Activated gamma-delta T cell (primary cell): ENCODE measurements around the gene RAB11FIP4.
"Not testable (repeated sequence)": the region's sequence is repeated elsewhere in the genome, so short reads cannot be mapped to it uniquely, and the experiment has no call there.

ENCODE experiments used
- DNase-seq: peaks from one replicate; lab custom pipeline; 2025; lab: John Stamatoyannopoulos, UW
- total RNA-seq, 2 donors: gene quantifications; one replicate each; lab custom pipeline; 2026; lab: John Stamatoyannopoulos, UW

The RAB11FIP4 gene, protein sequence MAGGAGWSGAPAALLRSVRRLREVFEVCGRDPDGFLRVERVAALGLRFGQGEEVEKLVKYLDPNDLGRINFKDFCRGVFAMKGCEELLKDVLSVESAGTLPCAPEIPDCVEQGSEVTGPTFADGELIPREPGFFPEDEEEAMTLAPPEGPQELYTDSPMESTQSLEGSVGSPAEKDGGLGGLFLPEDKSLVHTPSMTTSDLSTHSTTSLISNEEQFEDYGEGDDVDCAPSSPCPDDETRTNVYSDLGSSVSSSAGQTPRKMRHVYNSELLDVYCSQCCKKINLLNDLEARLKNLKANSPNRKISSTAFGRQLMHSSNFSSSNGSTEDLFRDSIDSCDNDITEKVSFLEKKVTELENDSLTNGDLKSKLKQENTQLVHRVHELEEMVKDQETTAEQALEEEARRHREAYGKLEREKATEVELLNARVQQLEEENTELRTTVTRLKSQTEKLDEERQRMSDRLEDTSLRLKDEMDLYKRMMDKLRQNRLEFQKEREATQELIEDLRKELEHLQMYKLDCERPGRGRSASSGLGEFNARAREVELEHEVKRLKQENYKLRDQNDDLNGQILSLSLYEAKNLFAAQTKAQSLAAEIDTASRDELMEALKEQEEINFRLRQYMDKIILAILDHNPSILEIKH
- total RNA-seq: 155 to 156 reads per million in 2 donors

DNA sequence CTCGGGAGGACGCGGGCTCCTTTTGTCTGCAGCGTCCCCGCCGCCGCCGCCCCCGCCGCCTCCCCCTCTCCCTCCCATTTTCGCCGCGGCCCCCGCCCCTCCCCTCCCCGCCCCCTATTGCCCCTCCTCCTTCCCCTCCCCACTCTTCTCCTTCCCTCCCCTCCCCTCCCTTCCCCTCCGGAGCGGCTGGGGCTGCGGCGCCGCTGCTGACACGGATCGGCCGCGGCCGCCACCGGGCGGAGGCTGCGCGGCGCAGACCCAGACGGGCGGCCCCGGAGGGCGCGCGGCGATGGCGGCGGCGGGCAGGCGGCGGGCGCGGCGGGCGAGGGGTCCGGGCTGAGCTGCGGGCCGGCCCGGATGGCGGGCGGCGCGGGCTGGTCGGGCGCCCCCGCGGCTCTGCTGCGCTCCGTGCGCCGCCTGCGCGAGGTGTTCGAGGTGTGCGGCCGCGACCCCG, at the start of gene RAB11FIP4:
Gene RAB11FIP4, plus strand, starts transcription at position 180 of the 454 bp plus-strand sequence. Its CDS starts 178 bp downstream, at position 358.
- DNase-seq: no peak

DNA sequence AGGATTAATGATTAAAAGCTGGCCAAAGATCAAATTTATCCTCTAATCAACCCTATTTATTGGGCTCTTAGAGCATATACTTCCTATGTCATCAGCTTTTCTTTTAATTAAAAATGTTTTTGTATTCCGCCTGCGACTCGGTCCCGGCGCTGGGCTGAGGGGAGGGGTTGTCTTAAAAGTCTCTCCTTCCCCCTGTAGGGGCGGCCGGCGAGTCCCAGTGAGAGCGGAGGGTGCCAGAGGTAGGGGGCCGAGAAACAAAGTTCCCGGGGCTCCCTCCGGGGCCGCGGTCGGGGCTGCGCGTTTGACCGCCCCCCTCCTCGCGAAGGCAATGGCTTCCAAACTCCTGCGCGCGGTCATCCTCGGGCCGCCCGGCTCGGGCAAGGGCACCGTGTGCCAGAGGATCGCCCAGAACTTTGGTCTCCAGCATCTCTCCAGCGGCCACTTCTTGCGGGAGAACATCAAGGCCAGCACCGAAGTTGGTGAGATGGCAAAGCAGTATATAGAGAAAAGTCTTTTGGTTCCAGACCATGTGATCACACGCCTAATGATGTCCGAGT, 46.2 kb upstream of the RAB11FIP4 start:
- DNase-seq: not testable (repeated sequence)

DNA sequence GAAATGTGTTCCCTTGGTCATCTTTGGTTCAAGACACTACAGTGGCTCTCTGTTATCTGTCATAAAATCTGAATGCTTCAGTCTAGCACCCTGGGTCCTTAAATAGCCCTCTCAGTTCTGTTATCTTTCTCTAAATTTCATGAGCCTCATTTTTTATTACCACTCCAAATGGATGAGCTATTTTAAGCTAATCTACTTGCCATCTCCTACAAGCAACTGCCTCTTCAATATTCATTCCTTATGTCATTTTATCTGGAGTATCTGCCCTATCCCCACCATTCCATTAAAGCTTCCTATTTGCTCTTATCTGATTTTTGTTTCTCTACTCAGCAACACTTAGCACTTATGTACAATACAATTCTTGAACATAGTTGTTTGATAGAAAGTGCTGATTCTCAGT, 42.0 kb upstream of the RAB11FIP4 start:
- DNase-seq: no peak

DNA sequence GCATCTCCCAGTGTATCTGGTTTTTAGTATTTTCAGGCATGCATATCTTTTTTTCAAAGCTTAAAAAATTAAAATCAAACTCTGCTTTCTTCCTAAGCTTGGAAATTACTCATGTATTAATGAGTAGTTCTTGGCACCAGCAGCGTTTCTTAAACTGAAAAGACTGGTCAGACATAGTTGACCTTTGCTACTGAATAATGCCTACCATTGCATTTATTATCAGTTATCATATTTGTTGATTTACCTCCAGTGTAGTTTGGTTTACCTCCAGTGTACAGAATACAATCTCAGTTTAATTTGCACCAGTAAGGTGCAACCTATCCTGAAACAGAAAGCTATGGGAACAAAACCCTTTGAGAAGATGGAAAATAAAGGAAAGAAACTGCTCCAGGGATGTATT, 35.5 kb upstream of the RAB11FIP4 start:
- DNase-seq: no peak

DNA sequence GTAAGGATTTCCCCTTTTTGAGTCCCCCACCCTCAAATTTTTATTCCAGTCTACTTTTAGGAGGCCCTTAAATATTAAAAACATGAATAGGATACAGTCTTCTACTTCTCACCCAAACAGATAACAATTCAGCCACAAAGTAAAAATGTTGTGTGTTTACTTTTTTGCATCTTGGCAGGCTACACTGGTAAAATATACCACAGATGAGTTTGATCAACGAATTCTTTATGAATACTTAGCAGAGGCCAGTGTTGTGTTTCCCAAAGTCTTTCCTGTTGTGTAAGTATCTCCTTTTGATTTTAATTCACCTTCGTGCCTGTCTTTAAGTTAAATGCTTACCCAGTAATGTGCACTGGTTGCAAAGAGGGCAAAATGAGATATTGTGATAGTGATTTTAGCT, 34.4 kb upstream of the RAB11FIP4 start:
- DNase-seq: no peak

DNA sequence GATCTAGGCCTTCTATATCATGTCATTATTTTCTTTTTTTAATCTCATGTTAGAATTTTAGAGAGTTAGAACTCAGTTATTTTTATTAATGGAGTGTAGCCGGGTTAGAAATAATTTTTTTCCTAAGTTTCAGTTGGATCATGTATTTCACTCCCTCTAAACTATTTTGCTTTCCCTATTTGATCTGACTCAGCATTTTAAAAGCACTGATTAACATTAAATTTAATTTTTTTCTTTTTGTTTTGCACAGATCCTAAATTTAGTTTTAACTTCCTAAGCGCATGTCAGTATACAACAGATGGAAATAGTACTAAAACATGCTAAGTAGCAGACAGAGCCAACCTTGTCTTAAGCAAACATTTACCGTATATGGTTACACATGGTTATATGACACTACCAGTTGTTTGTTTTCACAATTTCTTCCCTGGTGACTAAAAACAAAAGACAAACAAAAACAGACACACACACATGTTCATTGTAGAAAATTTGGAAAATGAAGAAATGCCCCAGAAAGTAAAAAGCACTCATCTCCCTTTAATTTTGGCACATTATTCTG, 33.6 kb upstream of the RAB11FIP4 start:
- DNase-seq: no peak

DNA sequence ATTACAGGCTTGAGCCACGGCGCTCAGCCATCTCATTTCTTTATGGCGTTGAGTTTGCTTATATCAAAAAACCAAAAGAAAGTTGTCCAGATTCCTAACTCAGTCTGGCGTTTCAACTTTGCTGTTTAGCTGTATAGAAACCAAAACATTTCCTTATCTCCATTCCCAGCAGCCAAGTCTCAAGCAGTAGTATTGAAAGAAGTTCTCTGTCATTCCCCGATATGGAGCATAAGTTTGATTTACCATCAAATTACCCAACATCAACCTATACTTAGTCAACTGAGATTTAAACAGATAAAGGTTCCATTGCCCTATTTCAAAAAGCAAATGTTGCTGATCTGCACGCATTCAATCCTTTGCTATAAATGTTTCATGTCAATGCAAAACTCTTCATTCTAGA, 27.5 kb upstream of the RAB11FIP4 start:
- no peak for DNase-seq

DNA sequence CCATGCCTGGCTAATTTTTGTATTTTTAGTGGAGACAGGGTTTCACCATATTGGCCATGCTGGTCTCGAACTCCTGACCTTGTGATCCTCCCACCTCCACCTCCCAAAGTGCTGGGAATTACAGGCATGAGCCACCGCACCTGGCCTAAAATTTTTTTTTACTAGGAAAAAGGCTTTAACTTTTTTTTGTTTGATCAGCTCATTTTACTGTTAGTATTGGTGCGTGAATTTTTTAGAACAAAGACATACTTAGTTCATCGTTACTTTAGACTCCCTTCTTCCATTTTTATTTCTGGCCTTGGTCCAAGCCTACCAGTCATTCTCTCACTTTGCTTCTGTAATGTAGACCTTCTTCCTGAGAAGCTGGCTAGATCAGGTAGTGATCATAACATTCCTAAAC, 25.4 kb upstream of the RAB11FIP4 start:
- DNase-seq: no peak

DNA sequence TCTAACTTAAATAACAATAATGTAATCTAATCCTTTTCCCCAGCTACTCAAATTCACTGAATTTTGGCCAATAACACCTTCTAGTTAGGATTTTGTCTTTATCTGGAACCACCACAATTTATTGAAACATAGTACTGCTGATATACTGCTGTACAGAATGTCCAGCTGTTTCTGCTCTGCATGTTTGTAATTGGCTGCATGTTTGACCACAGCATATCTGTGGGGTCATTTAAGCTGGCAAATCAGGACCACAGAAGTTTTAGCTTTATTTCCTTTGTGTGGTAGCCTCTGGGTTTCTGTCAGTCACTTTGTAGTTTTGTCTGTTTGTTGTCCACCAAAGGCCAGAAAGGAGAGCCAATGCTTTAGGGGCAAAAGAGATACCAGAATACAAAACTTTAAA, 22.2 kb upstream of the RAB11FIP4 start:
- no peak for DNase-seq

DNA sequence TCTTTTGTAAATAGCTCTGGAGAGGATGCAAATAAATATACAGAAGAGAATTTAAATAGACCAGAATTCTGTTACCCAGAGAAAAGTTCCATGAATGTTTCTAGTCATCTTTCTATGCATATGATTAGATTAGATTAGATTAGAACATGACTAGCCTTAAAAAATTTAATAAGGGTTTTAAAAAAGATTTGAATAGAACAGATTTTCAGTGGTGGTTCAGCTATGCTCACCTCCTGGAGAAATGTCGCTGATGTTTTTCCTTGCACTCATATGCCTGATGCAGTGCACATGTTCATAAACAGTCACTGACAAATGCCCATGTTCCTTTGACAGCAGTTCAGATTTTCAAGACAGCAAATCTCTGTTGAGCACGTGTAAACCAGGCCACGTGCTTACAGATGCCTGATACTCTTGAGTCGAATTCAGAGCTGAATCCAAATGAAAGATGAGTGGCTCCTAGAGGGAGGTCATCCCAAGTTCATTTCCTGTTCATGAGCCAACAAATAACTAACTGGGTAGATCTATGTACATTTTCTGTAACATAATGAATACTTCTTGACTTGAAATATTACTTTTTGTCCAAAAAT, 19.9 kb upstream of the RAB11FIP4 start:
- DNase-seq: no peak

DNA sequence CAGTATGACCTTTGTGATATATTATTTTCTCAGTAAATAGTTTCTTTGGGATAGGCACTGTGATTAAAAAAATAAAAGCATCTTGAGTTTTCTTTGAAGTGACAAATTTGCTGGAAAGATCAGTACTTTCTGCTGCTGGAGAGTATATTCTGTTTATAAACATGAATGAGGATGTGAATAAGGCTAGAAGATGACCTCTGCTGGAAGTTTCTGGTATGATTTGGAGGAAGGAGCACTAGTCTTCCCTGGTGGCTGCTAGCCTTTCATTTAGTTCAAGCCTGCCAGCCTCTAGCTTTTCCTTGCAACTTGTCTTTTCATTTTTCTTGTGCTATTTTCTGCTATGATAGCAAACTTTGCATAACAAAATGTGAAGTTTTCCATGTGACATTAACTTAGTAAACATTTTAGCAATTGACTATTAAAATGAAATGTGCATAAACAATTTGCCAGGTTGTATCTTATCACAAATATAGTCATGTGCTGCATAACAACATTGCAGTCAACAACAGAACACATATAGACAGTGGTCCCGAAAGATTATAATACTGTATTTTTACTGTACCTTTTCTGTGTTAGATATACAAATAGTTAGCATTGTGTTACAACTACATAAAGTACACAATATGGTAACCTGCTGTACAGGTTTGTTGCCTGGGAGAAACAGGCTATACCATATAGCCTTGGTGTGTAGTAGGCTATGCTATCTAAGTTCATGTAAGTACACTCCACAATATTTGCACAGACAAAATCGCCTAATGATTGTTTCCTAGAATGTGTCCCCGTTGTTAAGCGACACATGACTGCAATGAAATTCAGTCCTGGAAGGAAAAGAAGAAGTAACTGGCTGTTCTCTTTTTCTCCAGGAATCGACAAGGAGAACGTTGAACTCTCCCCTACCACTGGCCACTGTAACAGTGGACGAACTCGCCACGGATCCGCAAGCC, 18.1 kb upstream of the RAB11FIP4 start:
- DNase-seq: no peak

DNA sequence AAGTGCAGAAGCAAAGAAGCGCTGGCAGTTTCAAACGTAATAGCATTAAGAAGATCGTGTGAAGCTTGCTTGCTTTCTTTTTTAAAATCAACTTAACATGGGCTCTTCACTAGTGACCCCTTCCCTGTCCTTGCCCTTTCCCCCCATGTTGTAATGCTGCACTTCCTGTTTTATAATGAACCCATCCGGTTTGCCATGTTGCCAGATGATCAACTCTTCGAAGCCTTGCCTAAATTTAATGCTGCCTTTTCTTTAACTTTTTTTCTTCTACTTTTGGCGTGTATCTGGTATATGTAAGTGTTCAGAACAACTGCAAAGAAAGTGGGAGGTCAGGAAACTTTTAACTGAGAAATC, 17.4 kb upstream of the RAB11FIP4 start:
- no peak for DNase-seq

DNA sequence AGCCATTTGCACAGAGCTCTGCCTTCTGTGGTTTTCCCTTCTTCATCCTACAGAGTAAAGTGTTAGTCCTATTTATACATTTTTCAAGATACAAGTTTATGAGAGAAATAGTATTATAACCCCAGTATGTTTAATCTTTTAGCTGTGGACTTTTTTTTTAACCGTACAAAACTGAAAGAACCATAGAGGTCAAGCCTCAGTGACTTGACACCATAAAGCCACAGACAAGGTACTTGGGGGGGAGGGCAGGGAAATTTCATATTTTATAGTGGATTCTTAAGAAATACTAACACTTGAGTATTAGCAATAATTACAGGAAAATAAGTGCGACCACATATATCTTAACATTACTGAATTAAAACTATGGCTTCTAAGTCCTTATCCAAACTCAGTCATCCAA, 17.0 kb upstream of the RAB11FIP4 start:
- DNase-seq: no peak

DNA sequence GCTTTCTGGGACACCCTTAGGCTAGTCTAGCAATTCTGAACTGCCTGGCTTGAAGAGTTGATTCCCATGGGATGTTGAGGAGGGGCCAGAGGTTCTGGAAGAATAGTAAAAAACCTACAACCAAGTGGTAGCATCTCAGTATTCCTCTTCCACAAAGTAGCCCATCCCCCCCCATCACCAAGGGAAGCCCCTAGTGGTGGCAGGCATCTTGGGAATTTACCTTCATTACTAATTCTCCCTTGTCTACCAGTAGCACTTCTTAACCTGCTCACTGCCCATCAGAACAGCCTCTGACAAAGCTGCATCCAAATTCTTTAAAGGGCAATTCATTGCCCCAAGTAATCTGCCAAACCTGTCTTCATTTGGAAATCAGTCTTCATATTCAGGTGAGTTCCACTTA, 12.8 kb upstream of the RAB11FIP4 start:
- DNase-seq: no peak

DNA sequence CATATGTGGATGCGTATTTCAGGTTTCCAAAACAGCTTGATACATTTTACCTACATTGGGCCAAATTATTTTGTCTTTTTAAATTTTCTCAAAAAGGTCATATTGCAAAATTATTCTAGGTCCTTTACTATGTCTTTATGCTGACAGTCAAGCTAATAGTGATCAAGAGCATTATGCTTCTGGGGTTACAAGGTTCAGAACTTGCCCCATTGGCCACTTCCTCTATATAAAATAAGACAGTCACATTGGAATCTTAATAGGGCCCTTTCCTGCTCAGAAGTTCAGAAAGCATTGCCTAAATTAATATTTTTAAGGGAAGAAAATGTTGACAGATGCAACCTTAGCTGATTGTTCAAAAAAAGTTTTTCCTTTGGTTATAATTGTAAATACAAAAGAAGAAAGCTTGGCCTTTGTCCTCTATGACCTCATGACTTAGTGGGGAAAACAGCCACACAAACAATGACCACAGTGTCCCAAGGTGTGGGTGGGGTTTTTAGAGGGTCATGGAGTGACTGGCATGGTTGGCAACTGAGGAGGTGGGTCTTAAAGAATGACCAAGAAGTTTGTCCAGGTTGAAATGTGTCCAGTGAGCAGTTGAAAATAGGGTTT, 11.8 kb upstream of the RAB11FIP4 start:
- DNase-seq: no peak

DNA sequence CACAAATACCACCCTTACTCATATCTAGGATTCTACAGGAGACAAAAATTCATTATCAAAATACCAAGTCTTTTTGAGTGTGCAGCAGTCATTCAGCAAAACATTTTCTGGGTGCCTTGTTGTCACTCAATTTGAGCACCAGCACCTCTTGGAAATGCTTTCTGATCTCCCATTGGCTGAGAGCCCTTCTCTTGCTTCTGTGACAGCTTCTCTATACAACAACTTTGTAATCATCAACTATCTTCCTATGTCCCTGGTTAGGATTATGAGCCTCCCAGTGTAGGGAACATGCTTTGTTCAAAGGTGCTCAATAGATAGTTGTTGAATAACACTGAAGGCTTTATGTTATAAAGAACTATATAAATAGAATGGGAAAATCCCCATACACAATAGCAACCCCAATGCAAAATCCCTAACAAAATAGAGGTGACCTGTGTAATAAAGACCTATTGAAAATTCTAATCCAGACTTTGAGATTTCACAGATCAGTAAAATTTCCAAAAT, 10.3 kb upstream of the RAB11FIP4 start:
- DNase-seq: no peak

DNA sequence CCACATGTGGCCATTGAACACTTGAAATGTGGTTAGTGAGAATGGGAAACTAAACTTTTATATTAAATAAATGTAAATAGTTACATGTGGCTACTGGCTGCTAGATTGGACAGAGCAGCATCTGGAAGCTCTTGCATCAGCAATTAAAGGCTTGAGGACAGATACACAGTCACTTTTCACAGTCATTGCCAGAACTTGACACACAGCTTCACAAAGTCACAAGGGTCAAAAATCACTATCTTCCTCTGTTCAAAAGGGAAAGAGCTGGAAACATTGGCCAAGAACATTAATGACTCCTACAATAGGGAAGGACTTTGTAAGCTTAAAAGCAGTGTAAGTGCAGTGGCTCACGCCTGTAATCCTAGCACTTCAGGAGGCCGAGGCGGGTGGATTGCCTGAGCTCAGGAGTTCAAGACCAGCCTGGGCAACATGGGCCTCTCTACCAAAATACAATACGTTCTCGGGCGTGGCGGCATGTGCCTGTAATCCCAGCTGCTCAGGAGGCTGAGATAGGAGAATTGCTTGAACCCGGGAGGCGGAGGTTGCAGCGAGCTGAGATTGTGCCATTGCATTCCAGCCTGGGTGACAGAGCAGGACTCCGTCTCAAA, 8.7 kb upstream of the RAB11FIP4 start:
- DNase-seq: not testable (repeated sequence)

DNA sequence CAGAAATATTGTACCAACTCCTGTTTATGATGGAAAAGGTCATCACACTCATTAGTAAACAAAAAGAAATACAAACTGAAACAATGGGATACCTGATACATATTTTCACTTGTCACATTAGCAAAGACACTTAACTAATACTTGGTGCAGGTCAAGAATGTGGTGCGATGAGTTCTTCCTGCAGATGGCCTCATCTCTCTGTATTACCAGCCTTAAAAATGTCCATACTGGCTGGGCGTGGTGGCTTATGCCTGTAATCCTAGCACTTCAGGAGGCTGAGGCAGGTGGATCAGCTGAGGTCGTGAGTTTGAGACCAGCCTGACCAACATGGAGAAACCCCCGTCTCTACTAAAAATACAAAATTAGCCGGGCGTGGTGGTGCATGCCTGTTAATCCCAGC, 8.0 kb upstream of the RAB11FIP4 start:
- not testable (repeated sequence) for DNase-seq

DNA sequence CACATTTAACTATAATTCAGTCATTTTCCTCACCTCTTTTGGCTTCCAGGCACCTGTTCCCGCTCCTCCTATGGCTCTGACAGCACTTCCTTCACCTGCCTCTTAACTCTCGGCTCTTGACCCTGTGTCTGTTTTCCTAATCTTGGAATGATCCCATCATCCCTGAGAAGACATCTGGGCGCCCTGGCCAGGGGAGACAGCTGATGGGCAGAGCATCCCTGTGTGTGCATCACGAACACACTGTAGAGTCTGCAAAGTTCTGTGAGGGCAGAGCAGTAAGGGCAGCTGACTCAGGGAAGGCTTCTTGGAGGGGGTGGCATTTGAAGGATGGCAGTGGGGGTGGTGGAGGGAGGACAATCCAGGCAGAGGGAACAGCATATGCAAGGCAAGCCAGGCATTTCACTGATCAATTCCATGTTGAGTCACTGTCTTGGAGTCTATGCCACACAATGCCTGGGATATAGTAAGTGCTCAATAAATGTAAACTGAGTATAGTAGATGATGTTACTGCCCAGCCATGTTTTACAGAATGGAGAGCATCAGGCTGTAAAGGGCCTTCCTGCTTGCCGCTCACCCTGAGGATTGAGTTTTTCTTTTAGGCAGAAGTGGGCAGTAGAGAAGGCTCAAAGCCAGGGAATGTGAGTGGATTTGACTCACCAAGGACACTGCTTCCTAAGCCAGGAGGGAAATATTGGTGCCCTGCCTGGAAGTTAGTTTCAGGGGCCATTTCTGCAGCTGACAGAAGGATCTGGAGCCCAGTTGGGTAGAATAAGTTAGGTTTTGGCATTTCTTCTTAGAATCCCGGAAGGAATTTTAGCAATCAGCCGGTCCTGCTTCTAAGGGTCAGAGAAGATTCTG, 5.8 kb upstream of the RAB11FIP4 start:
- DNase-seq: no peak
